ENCODE data around the gene MFAP3L. TPM values are rescaled to one million over a fixed set of nuclear protein-coding genes. Genes with fewer than 3 reads are reported as not detected.
A peak's percentile ranks its signal among the peaks of the same experiment; 100 is the strongest.

MFAP3L gene
- total and polyA plus RNA-seq, 8 donors: 2.1 to 4.8 (median 2.5) TPM

- no peaks in the 10 kb centered on the region for H3K4me1 ChIP-seq
- no peak overlapping the region for H3K27ac ChIP-seq
- no peak for TF ChIP-seq CTCF (IDR thresholded peaks at IDR 0.05)
- H3K9me3 ChIP-seq: no peaks in the 10 kb centered on the region
- intact Hi-C loops (cut with DNase I): no loop called here
- ATAC-seq: no peak
- H3K4me3 ChIP-seq: no peak overlapping the region
- no peak for DNase-seq
- no peaks in the 10 kb centered on the region for H3K36me3 ChIP-seq
- no peaks in the 10 kb centered on the region for H3K27me3 ChIP-seq
Observed at GRCh38 chr4:169957785-169958184, 68.4 kb downstream of the MFAP3L start.

GRCh38 chr4:169956091-169956843, 69.9 kb downstream of the MFAP3L start:
- TF ChIP-seq CTCF (IDR thresholded peaks at IDR 0.05): no peak
- no peak for DNase-seq
- H3K27ac ChIP-seq: no peak overlapping the region
- no peaks in the 10 kb centered on the region for H3K4me1 ChIP-seq
- no peaks in the 10 kb centered on the region for H3K36me3 ChIP-seq
- no peak for ATAC-seq
- H3K9me3 ChIP-seq: no peaks in the 10 kb centered on the region
- intact Hi-C loops (cut with DNase I): no loop called here
- H3K4me3 ChIP-seq: no peak overlapping the region
- no peaks in the 10 kb centered on the region for H3K27me3 ChIP-seq

GRCh38 chr4:169955521-169955920, 70.7 kb downstream of the MFAP3L start:
- Histone ChIP-seq H3K4me1 (no peaks in the 10 kb centered on the region), H3K27ac (no peak overlapping the region), H3K36me3 (no peaks in the 10 kb centered on the region), H3K27me3 (no peaks in the 10 kb centered on the region), H3K4me3 (no peak overlapping the region), H3K9me3 (no peaks in the 10 kb centered on the region)
- no peak for TF ChIP-seq CTCF (IDR thresholded peaks at IDR 0.05)
- intact Hi-C loops (cut with DNase I): no loop called here
- no peak for ATAC-seq
- no peak for DNase-seq

GRCh38 chr4:169952236-169953002, 73.8 kb downstream of the MFAP3L start:
- Histone ChIP-seq H3K27me3 (no peaks in the 10 kb centered on the region), H3K4me1 (no peaks in the 10 kb centered on the region), H3K9me3 (no peaks in the 10 kb centered on the region), H3K36me3 (no peaks in the 10 kb centered on the region), H3K4me3 (no peak overlapping the region), H3K27ac (no peak overlapping the region)
- DNase-seq (no peak), ATAC-seq (peak; percentile 36)
- intact Hi-C loops (cut with DNase I): no loop called here
- TF ChIP-seq CTCF (IDR thresholded peaks at IDR 0.05): no peak

- ATAC-seq: no peak
- Histone ChIP-seq H3K27ac (no peak overlapping the region), H3K4me1 (no peaks in the 10 kb centered on the region), H3K27me3 (no peaks in the 10 kb centered on the region), H3K36me3 (no peaks in the 10 kb centered on the region), H3K9me3 (no peaks in the 10 kb centered on the region), H3K4me3 (no peak overlapping the region)
- no peak for TF ChIP-seq CTCF (IDR thresholded peaks at IDR 0.05)
- no peak for DNase-seq
- intact Hi-C loops (cut with DNase I): no loop called here
Observed at GRCh38 chr4:169948271-169948670, 77.9 kb downstream of the MFAP3L start.
